Measurements from ENCODE around the gene DOCK3.
"Not testable (repeated sequence)": the region's sequence is repeated elsewhere in the genome, so short reads cannot be mapped to it uniquely, and the experiment has no call there.

The DOCK3 gene

GRCh38 chr3:50792568-50792967, 117.8 kb downstream of the DOCK3 start:
- no peak for DNase-seq (ENCODE audit: low spot score)
- TF ChIP-seq CTCF (IDR thresholded peaks at IDR 0.05; ENCODE audit: extremely low read depth, missing control alignments), result no peak

- not testable (repeated sequence) for DNase-seq (ENCODE audit: low spot score)
Measured at GRCh38 chr3:50803805-50804204, 129.1 kb downstream of the DOCK3 start.

DNA sequence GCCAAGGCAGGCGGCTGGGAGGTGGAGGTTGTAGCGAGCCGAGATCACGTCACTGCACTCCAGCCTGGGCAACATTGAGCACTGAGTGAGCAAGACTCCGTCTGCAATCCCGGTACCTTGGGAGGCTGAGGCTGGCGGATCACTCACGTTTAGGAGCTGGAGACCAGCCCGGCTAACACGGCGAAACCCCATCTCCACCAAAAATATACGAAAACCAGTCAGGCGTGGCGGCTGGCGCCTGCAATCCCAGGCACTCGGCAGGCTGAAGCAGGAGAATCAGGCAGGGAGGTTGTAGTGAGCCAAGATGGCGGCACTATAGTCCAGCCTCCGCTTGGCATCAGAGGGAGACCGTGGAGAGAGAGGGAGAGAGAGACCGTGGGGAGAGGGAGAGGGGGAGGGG, 129.6 kb downstream of the DOCK3 start:
- DNase-seq (ENCODE audit: low spot score), result not testable (repeated sequence)

- no peak for TF ChIP-seq CTCF (IDR thresholded peaks at IDR 0.05; ENCODE audit: extremely low read depth, missing control alignments)
Measured at GRCh38 chr3:50805321-50805720, 130.6 kb downstream of the DOCK3 start.

GRCh38 chr3:50806031-50806430, 131.3 kb downstream of the DOCK3 start:
- DNase-seq (ENCODE audit: low spot score), result no peak
- no peak for TF ChIP-seq CTCF (IDR thresholded peaks at IDR 0.05; ENCODE audit: extremely low read depth, missing control alignments)

More at GRCh38 chr3:50805321-50805720, 130.6 kb downstream of the DOCK3 start:
- DNase-seq (ENCODE audit: low spot score), result no peak

DNA sequence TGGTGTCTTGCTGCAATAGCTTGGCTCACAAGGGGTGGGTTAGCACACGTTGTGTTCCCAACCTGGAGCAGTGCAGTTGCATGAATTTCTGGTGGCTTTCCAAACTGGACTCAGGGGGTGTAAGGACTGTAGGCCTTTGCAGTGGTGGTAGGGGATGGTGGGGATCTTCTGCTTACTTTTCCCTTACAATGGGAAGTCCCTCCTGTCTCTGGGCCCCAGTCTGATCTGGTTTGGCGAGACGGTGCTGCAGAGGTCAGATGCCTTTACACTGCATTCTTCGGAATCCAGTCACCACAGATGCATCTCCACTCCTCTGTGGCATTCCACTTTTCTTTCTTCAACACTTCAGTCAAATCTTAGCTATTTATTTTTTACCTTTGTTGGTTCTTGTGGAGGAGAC, 132.1 kb downstream of the DOCK3 start:
- TF ChIP-seq CTCF (IDR thresholded peaks at IDR 0.05; ENCODE audit: extremely low read depth, missing control alignments), result no peak
- no peak for DNase-seq (ENCODE audit: low spot score)

GRCh38 chr3:50807266-50807665, 132.5 kb downstream of the DOCK3 start:
- no peak for TF ChIP-seq CTCF (IDR thresholded peaks at IDR 0.05; ENCODE audit: extremely low read depth, missing control alignments)
- DNase-seq (ENCODE audit: low spot score), result no peak

DNA sequence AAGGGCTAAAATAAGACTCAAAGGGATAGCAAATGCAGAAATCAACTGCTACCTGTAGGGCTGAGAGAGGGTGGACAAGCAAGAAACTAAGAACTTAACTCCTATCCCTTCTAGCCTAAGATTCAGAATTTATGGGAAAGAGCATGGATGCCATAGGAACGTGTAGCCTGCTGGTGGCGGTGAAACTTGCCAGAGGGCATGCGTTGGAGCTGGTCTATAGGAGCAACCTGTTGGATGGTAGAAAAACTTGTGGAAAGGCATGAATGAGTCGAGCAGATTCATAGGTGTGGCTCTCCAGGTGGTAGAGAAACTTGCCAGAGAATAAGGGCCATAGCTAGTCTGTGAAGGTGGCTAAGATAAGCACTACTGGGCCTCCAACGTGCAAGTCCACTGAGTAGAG, 137.2 kb downstream of the DOCK3 start:
- DNase-seq (ENCODE audit: low spot score), result no peak
- TF ChIP-seq CTCF (IDR thresholded peaks at IDR 0.05; ENCODE audit: extremely low read depth, missing control alignments), result no peak

DNA sequence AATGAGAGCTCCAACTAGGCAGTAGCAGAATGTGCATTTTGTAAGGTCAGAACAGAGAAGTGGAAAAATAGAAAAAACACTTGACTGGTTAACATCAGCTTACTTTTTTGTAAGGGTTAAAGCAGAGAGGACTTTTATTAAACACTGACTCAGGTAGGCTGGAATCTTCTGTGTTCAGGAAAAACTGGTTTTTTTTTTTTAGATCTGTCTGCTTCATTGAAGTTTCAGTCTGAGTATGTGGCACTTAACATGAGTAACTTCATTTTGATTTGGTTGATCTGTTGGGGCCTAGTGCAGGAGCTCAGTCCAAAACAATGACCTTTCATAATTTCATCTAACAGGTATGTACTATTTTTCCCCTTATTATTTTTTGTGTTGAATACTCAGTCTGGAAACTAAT, 141.1 kb downstream of the DOCK3 start:
- no peak for DNase-seq (ENCODE audit: low spot score)
- no peak for TF ChIP-seq CTCF (IDR thresholded peaks at IDR 0.05; ENCODE audit: extremely low read depth, missing control alignments)

Data from GM20000 (cell line).